MM.1S (cell line): ENCODE data around the gene EHBP1L1.

ENCODE experiments used
- DNase-seq: peaks from one replicate; pipeline ENCODE4 v3.0.0-alpha.2; 2015
- H2AFZ ChIP-seq: fragments of 300-600 bp; sonication (generic); 2 replicates; pipeline ENCODE4 v1.6.0; 2016; ENCODE audit warnings: antibody characterized with exemption, low read length
- H3F3A ChIP-seq: fragments of 300-600 bp; sonication (generic); 2 replicates; pipeline ENCODE4 v1.6.1; 2016; ENCODE audit warnings: mild to moderate bottlenecking, antibody characterized with exemption, low read length, moderate library complexity, mixed read lengths; ENCODE audit not compliant: insufficient read depth
- H3K27ac ChIP-seq: fragments of 300-600 bp; sonication (generic); 2 replicates; pipeline ENCODE4 v1.5.1; 2016; ENCODE audit warnings: mild to moderate bottlenecking, low read length
- H3K27me3 ChIP-seq: fragments of 300-600 bp; sonication (generic); replicated peaks from 2 replicates; pipeline ENCODE4 v1.6.0; 2016; ENCODE audit warnings: low read length; ENCODE audit not compliant: insufficient read depth
- H3K36me3 ChIP-seq: fragments of 300-600 bp; sonication (generic); replicated peaks from 2 replicates; pipeline ENCODE4 v1.6.1; 2016; ENCODE audit warnings: mild to moderate bottlenecking, low read length, mixed read lengths; ENCODE audit not compliant: insufficient read depth
- H3K4me1 ChIP-seq: fragments of 300-600 bp; sonication (generic); 2 replicates; pipeline ENCODE4 v1.6.1; 2016; ENCODE audit warnings: low read length, mixed read lengths
- H3K4me2 ChIP-seq: fragments of 300-600 bp; sonication (generic); 2 replicates; pipeline ENCODE4 v1.6.0; 2016; ENCODE audit warnings: low read depth, low read length
- H3K4me3 ChIP-seq: fragments of 300-600 bp; sonication (generic); 2 replicates; pipeline ENCODE4 v1.5.1; 2016; ENCODE audit warnings: low read length, mixed read lengths
- H3K79me2 ChIP-seq: fragments of 300-600 bp; sonication (generic); 2 replicates; pipeline ENCODE4 v1.6.1; 2016; ENCODE audit warnings: mixed run types, low read length, mixed read lengths
- H3K9ac ChIP-seq: fragments of 300-600 bp; sonication (generic); 2 replicates; pipeline ENCODE4 v1.6.1; 2016; ENCODE audit warnings: low read length, mixed read lengths
- H3K9me2 ChIP-seq: fragments of 300-600 bp; sonication (generic); replicated peaks from 2 replicates; pipeline ENCODE4 v1.6.1; 2016; ENCODE audit warnings: mild to moderate bottlenecking, low read length, mixed read lengths; ENCODE audit not compliant: insufficient read depth
- H3K9me3 ChIP-seq: fragments of 300-600 bp; sonication (generic); replicated peaks from 2 replicates; pipeline ENCODE4 v1.6.1; 2016; ENCODE audit warnings: mild to moderate bottlenecking, low read length, mixed read lengths; ENCODE audit not compliant: insufficient read depth
- H4K20me1 ChIP-seq: fragments of 300-600 bp; sonication (generic); 2 replicates; pipeline ENCODE4 v1.6.1; 2016; ENCODE audit warnings: mild to moderate bottlenecking, low read length, moderate library complexity, mixed read lengths; ENCODE audit not compliant: insufficient read depth
- EZH2 ChIP-seq: fragments of 300-600 bp; sonication (generic); optimal IDR thresholded peaks from 2 replicates; pipeline ENCODE3; 2017; ENCODE audit warnings: low read depth, mild to moderate bottlenecking, antibody characterized with exemption, low read length, mixed read lengths
- EZH2phosphoT487 ChIP-seq: fragments of 300-600 bp; sonication (generic); IDR thresholded peaks from 2 replicates; pipeline ENCODE4 v1.6.1; 2018; ENCODE audit warnings: antibody characterized with exemption, low read length
- TF ChIP-seq, protein P1 (sequence below): fragments of 300-600 bp; sonication (generic); IDR thresholded peaks from 2 replicates; pipeline ENCODE4 v1.5.1; 2016; ENCODE audit warnings: antibody characterized with exemption, low read length, mixed read lengths

The EHBP1L1 gene

DNA sequence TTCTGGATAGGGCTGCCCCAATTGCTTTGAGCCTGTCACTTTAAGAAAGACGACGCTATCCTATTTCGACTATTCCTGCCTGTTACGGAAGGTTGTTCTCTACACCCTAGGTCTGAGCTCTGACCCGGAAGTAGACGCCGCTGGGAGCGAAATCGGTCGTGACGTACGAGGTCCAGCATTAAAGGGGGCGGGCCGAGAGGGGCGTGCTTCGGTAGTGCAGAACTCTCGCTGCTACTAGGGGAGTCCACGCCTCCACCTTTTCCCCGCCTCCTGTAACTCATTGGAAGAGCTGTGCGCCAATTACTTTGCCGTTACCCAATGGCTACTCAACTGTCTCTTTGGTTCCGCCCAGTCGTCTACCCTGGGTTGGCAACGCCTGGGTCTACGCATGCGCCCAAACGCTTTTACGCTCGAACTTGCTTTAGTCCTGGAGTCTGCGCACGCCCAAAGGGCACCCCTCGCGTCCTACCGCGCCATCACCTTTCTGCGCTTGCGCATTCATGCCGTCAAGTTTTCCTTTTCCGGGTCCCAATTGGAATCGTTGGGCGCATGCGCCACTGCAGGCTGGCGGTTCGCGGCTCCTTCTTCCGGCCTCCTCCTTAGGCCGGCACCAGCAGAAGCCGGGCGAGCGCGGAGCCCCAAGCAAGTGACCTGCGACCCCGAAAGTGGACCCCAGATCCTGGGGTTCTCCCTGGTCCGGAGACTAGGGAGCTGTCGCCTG lies 39.5 kb downstream of the EHBP1L1 start, which contains the start of gene PCNX3:
PCNX3 (plus strand) TSS at position 548 of the 721 bp plus-strand sequence. CDS start 536 bp downstream, outside the sequence.
- Histone ChIP-seq H3K4me2 (peak within 1 kb of the TSS; percentile 99), H3K9me2 (no peaks in the 10 kb centered on the region), H3K4me1 (peaks cover 17% of the 10 kb centered on the region), H2AFZ (no peak within 1 kb of the TSS), H3K4me3 (peak within 1 kb of the TSS; percentile 77), H3K27ac (peak within 1 kb of the TSS; percentile 76), H3K9me3 (no peaks in the 10 kb centered on the region), H3K36me3 (no peaks in the 10 kb centered on the region), H4K20me1 (no peaks in the 10 kb centered on the region), H3F3A (0 out of 2 replicates have a peak, but pooled peaks cover 5% of the 10 kb centered on the region), H3K79me2 (peaks cover 84% of the 10 kb centered on the region), H3K27me3 (no peaks in the 10 kb centered on the region), H3K9ac (peak within 1 kb of the TSS; percentile 93)
- TF ChIP-seq, protein P1, sequence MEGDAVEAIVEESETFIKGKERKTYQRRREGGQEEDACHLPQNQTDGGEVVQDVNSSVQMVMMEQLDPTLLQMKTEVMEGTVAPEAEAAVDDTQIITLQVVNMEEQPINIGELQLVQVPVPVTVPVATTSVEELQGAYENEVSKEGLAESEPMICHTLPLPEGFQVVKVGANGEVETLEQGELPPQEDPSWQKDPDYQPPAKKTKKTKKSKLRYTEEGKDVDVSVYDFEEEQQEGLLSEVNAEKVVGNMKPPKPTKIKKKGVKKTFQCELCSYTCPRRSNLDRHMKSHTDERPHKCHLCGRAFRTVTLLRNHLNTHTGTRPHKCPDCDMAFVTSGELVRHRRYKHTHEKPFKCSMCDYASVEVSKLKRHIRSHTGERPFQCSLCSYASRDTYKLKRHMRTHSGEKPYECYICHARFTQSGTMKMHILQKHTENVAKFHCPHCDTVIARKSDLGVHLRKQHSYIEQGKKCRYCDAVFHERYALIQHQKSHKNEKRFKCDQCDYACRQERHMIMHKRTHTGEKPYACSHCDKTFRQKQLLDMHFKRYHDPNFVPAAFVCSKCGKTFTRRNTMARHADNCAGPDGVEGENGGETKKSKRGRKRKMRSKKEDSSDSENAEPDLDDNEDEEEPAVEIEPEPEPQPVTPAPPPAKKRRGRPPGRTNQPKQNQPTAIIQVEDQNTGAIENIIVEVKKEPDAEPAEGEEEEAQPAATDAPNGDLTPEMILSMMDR, result no peak
- no peak for TF ChIP-seq EZH2phosphoT487
- TF ChIP-seq EZH2, result no peak
- DNase-seq, result peak; percentile 100

DNA sequence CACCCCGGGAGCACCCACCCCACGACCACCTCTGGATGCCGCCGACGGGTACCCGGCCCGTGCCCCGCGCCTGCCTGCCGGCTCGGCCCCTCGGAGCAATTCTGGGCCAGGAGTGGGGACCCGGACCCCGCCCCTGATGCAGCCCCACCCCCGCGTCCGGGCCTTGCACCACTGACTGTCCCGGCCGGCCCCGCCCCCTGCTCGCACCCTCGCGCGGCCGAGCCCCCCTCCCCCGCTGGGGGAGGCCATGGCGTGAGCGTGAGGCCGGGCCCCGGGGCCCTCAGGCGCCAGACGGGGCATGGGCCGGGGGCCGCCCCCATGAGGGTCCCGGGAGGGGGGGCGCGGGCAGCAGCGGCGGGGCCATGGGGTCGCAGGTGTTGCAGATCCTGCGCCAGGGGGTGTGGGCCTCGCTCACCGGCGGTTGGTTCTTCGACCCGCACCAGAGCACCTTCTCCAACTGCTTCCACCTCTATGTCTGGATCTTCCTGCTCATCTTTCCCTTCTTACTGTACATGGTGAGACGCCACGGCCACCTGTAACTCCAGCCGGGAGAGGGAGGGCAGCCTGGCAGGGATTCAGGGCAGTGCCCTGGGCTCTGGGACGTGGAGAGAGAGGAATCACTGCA lies 40.2 kb downstream of the EHBP1L1 start:
- 0 out of 2 replicates have a peak, but pooled peaks cover 5% of the 10 kb centered on the region for H3F3A ChIP-seq
- no peaks in the 10 kb centered on the region for H3K27me3 ChIP-seq
- H3K4me3 ChIP-seq, result peak overlapping the region; percentile 77
- peak overlapping the region; percentile 99 for H3K4me2 ChIP-seq
- H2AFZ ChIP-seq, result no peak overlapping the region
- H3K9ac ChIP-seq, result peak overlapping the region; percentile 93
- no peak for TF ChIP-seq EZH2phosphoT487
- TF ChIP-seq EZH2, result no peak
- TF ChIP-seq, protein P1, result no peak
- peak; percentile 23 for DNase-seq
- H3K27ac ChIP-seq, result peak overlapping the region; percentile 76; the same call in 1 of the 2 replicates
- H3K36me3 ChIP-seq, result no peaks in the 10 kb centered on the region
- H3K79me2 ChIP-seq, result peaks cover 83% of the 10 kb centered on the region
- H3K4me1 ChIP-seq, result peaks cover 17% of the 10 kb centered on the region
- H3K9me2 ChIP-seq, result no peaks in the 10 kb centered on the region
- H4K20me1 ChIP-seq, result no peaks in the 10 kb centered on the region
- H3K9me3 ChIP-seq, result no peaks in the 10 kb centered on the region

GRCh38 chr11:65616575-65617001 lies 40.7 kb downstream of the EHBP1L1 start:
- peaks cover 77% of the 10 kb centered on the region for H3K79me2 ChIP-seq
- peak overlapping the region; percentile 93 for H3K9ac ChIP-seq
- H3K9me3 ChIP-seq, result no peaks in the 10 kb centered on the region
- no peaks in the 10 kb centered on the region for H4K20me1 ChIP-seq
- peak overlapping the region; percentile 77 for H3K4me3 ChIP-seq
- no peaks in the 10 kb centered on the region for H3K9me2 ChIP-seq
- no peak overlapping the region for H2AFZ ChIP-seq
- H3K27me3 ChIP-seq, result no peaks in the 10 kb centered on the region
- DNase-seq, result no peak
- H3K4me2 ChIP-seq, result peak overlapping the region; percentile 99
- H3K36me3 ChIP-seq, result no peaks in the 10 kb centered on the region
- 0 out of 2 replicates have a peak, but pooled peaks cover 5% of the 10 kb centered on the region for H3F3A ChIP-seq
- H3K4me1 ChIP-seq, result peaks cover 17% of the 10 kb centered on the region
- H3K27ac ChIP-seq, result peak overlapping the region; percentile 20; the same call in 1 of the 2 replicates
- TF ChIP-seq EZH2phosphoT487 (no peak), EZH2 (no peak)
- TF ChIP-seq, protein P1, result no peak
